Measurements from ENCODE around the gene WDR54.

Gene WDR54

GRCh38 chr2:74474899-74475298, 53.4 kb downstream of the WDR54 start:
- in situ Hi-C loops (cut with MboI; ENCODE audit: low sequenced_read_pairs) = no loop called here
